ENCODE data around the gene JSRP1.

The JSRP1 gene

DNA sequence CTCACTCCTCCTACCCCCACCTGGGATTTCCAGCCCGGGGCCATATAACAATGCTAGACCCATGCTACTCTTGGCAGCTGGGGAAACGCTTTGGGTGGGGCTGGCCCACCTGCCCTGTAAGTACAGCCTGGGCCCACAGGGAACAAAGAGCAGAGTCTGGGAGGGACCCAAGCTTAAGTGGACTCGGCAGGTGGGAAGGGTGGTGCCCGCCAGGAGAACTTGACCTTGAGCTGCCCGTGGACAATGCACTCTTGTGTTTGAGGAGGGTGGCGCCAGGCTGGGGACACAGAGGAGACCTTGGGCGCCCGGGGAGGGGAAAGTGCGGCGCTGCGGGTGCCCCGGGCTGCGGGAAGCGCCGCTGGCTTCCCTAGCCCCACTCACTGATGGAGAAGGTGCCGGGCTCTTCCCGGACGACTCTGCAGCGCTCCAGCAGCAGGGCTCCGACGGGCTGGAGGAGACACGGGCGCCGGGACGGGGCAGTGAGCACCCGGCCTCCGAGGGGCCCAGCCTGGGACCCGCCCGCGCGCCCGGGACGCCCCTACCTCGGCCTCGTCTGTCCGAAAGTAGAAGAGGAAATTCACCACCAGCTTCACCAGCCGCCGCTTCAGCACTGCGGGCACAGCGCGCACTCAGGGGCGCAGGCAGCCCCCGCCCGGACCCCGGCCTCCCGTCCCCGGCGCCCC, 20.7 kb downstream of the JSRP1 start:
- H3K27ac ChIP-seq = peak overlapping the region; percentile 99

DNA sequence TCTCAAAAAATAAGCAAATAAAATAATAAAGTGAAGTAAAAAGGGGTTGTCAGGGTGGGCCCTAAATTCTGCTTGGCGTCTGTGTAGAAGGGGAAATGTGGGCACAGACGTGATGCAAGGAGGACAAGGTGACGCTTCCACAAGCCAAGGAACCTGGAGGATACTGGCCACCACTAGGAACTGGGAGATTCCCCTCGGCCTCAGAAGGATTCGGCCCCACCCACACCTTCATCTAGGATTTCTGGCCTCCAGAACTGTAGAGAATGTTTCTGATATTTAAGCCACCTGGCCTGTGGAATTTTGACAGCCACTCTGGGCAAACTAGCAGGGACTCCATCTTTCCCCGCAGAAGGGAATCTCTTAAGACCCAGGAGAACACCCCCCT, 21.2 kb downstream of the JSRP1 start:
- TF ChIP-seq, protein P1, sequence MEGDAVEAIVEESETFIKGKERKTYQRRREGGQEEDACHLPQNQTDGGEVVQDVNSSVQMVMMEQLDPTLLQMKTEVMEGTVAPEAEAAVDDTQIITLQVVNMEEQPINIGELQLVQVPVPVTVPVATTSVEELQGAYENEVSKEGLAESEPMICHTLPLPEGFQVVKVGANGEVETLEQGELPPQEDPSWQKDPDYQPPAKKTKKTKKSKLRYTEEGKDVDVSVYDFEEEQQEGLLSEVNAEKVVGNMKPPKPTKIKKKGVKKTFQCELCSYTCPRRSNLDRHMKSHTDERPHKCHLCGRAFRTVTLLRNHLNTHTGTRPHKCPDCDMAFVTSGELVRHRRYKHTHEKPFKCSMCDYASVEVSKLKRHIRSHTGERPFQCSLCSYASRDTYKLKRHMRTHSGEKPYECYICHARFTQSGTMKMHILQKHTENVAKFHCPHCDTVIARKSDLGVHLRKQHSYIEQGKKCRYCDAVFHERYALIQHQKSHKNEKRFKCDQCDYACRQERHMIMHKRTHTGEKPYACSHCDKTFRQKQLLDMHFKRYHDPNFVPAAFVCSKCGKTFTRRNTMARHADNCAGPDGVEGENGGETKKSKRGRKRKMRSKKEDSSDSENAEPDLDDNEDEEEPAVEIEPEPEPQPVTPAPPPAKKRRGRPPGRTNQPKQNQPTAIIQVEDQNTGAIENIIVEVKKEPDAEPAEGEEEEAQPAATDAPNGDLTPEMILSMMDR (conservative IDR thresholded peaks at IDR 0.05) = no peak
- H3K27ac ChIP-seq = peak overlapping the region; percentile 99

More for the DNA sequence above, 20.7 kb downstream of the JSRP1 start:
- TF ChIP-seq, protein P1 (conservative IDR thresholded peaks at IDR 0.05) = no peak

GRCh38 chr19:2233601-2234280, 22.5 kb downstream of the JSRP1 start:
- TF ChIP-seq, protein P1 (conservative IDR thresholded peaks at IDR 0.05) = no peak
- H3K27ac ChIP-seq = no peak overlapping the region; the same call in 1 of the 2 replicates

- TF ChIP-seq, protein P1 (conservative IDR thresholded peaks at IDR 0.05) = no peak
- H3K27ac ChIP-seq = no peak overlapping the region
Measured at GRCh38 chr19:2232286-2233151, 23.7 kb downstream of the JSRP1 start.

- no peak overlapping the region; the same call in 1 of the 2 replicates for H3K27ac ChIP-seq
Measured at GRCh38 chr19:2231621-2232221, 24.5 kb downstream of the JSRP1 start.

DNA sequence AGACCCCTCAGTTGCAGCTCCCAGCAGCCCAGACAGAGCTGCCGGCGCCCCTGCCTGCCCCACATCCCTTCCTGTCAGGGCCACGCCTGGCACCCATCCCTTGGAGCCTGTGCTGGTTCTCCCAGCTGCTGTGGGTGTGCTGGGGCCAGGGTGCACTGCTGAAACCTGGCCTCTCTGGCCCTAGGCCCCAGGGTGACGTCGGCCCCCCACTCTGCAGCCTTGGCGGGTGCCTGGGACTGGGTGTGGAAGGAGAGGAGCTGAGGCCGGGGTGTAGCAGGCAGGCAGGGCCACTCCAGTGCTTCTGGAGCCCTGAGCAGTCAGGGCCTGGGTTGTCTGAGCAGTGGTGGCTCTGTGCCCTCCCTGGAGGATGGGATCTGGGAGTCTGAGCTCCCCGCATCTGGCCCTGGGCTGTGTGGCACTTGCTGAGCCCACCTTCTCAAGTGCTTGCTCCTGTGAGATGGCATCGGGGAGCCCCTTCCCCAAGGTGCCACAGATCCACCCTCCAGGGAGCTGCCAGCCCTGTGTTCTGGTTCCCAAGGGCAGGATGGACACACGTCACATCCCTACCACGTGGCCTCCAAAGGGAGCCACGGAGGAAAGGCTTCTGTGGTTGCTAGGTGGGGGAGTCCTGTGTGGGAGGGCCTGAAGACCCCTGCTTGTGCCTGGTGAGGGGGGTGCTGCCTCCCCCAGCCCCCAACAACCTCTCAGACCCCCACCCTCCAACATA, 25.2 kb downstream of the JSRP1 start:
- TF ChIP-seq, protein P1 (conservative IDR thresholded peaks at IDR 0.05) = no peak
- H3K27ac ChIP-seq = no peak overlapping the region; the same call in 1 of the 2 replicates

More at GRCh38 chr19:2231621-2232221, 24.5 kb downstream of the JSRP1 start:
- TF ChIP-seq, protein P1 (conservative IDR thresholded peaks at IDR 0.05) = peak; percentile 29; the same call in 1 of the 2 replicates
